ENCODE data around the gene ELFN1.

Gene ELFN1

GRCh38 chr7:1662101-1662500 is 8.0 kb upstream of the ELFN1 start:
- DNase-seq (ENCODE audit: low spot score) = peak; percentile 5
- TF ChIP-seq CTCF (IDR thresholded peaks at IDR 0.05; ENCODE audit: borderline replicate concordance, control extremely low read depth, extremely low read depth, insufficient read depth, missing control alignments) = no peak
- in situ Hi-C loops (cut with MboI; ENCODE audit: low sequenced_read_pairs, unreplicated experiment) = no loop called here

DNA sequence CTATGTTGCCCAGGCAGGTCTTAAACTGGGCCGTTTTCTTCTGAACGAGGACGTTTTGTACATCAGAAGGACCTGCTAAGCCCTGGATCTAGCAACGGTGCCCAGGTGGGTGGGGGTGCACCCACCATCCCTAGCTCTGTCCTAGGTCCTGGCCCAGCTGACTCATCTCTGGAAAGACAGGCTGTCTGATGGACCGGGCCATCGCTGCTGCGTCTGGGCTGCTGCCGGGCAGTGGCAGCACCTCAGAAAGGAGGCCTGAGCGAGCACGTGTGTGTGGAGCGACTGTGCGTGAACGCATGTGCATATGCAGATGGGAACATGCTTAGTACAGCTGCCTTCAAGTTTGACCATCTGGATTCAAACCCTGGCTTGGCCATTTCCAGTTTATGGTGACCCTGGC is 7.3 kb upstream of the ELFN1 start:
- DNase-seq (ENCODE audit: low spot score) = no peak
- no peak for TF ChIP-seq CTCF (IDR thresholded peaks at IDR 0.05; ENCODE audit: borderline replicate concordance, control extremely low read depth, extremely low read depth, insufficient read depth, missing control alignments)
- in situ Hi-C loops (cut with MboI; ENCODE audit: low sequenced_read_pairs, unreplicated experiment) = no loop called here

GRCh38 chr7:1663223-1663622 is 6.9 kb upstream of the ELFN1 start:
- TF ChIP-seq CTCF (IDR thresholded peaks at IDR 0.05; ENCODE audit: borderline replicate concordance, control extremely low read depth, extremely low read depth, insufficient read depth, missing control alignments) = no peak
- peak; percentile 30 for DNase-seq (ENCODE audit: low spot score)
- in situ Hi-C loops (cut with MboI; ENCODE audit: low sequenced_read_pairs, unreplicated experiment) = no loop called here

- DNase-seq (ENCODE audit: low spot score) = peak; percentile 37
- in situ Hi-C loops (cut with MboI; ENCODE audit: low sequenced_read_pairs, unreplicated experiment) = no loop called here
- no peak for TF ChIP-seq CTCF (IDR thresholded peaks at IDR 0.05; ENCODE audit: borderline replicate concordance, control extremely low read depth, extremely low read depth, insufficient read depth, missing control alignments)
Measured at GRCh38 chr7:1663857-1664651, 6.0 kb upstream of the ELFN1 start.

GRCh38 chr7:1664711-1665548 is 5.1 kb upstream of the ELFN1 start:
- peak; percentile 90 for TF ChIP-seq CTCF (IDR thresholded peaks at IDR 0.05; ENCODE audit: borderline replicate concordance, control extremely low read depth, extremely low read depth, insufficient read depth, missing control alignments)
- peak; percentile 85 for DNase-seq (ENCODE audit: low spot score)
- in situ Hi-C loops (cut with MboI; ENCODE audit: low sequenced_read_pairs, unreplicated experiment) = no loop called here

DNA sequence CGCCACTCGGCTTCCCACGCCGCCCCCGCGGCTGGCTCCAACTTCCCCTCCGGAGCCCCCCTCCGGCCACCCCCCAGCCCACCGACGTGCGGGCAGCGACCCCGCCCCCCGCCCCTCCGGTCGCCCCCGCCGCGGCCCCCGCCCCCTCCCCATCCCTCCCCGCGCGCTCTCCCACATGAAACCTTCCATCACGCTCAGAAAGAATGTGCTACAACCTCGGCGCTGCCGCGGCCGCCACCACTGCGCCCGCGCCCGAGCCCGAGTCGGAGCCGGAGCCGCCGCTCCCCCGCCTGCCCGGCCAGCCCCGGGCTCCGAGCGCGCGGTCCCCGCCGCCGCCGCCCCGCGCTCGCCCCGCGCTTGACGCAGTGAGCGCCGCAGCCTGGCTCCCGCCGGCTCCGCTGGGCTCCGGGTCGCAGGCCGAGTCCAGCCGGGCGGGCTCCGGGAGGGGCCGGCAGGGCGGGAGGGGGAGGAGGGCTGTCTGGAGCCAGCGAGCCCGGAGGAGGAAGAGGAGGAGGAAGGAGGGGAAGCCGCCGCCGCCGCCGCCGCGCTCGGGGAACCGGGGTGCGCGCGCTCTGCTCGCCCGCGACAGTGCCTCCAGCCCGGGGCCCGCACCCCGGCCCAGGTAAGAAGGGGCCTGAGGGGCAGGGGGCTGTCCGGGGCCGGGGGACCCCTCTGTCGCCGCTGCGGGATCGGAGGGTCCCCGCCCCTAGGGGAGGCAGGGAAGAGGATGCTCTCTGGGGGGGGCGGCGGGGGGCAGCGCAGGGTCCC is 4.3 kb upstream of the ELFN1 start:
- TF ChIP-seq CTCF (IDR thresholded peaks at IDR 0.05; ENCODE audit: borderline replicate concordance, control extremely low read depth, extremely low read depth, insufficient read depth, missing control alignments) = no peak
- in situ Hi-C loops (cut with MboI; ENCODE audit: low sequenced_read_pairs, unreplicated experiment) = no loop called here
- peak; percentile 59 for DNase-seq (ENCODE audit: low spot score)

Data from GM13976 (cell line).